Tibial nerve (tissue), 3 donors: ENCODE data around the gene SPRY4.
"Not testable (repeated sequence)": the region's sequence is repeated elsewhere in the genome, so short reads cannot be mapped to it uniquely, and the experiment has no call there.

Experiments
- POLR2A ChIP-seq, 2 donors: fragments of 450-650 bp; IDR thresholded peaks; one replicate each; pipeline ENCODE4 v1.6.1; 2017; ENCODE audit warnings: antibody characterized with exemption in 2 of 2, mild to moderate bottlenecking in 2 of 2, moderate library complexity in 2 of 2
- TF ChIP-seq, protein P1 (sequence below), 5 experiments: fragments of 200-600 bp in 3 of 5; fragments of 450-650 bp in 2 of 5; sonication (generic) in 3 of 5; IDR thresholded peaks; one replicate each; pipeline ENCODE4 v1.5.1; 2016 to 2019; ENCODE audit warnings: antibody characterized with exemption in 5 of 5, mild to moderate bottlenecking in 3 of 5, moderate library complexity in 2 of 5

DNA sequence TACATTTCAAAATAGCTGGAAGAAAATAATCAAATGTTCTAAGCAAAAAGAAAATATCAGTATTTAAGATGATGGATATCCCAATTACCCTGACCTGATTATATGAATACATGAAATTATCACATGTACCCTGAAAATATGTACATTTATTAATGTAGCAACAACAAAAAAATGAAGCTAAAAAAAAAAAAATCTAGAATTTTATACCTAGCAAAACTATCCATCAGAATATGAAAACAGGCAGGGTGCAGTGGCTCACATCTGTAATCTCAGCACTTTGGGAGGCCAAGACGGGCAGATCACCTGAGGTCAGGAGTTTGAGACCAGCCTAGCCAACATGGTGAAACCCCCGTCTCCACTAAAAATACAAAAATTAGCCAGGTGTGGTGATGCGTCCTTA, 20.1 kb upstream of the SPRY4 start:
- TF ChIP-seq, protein P1, sequence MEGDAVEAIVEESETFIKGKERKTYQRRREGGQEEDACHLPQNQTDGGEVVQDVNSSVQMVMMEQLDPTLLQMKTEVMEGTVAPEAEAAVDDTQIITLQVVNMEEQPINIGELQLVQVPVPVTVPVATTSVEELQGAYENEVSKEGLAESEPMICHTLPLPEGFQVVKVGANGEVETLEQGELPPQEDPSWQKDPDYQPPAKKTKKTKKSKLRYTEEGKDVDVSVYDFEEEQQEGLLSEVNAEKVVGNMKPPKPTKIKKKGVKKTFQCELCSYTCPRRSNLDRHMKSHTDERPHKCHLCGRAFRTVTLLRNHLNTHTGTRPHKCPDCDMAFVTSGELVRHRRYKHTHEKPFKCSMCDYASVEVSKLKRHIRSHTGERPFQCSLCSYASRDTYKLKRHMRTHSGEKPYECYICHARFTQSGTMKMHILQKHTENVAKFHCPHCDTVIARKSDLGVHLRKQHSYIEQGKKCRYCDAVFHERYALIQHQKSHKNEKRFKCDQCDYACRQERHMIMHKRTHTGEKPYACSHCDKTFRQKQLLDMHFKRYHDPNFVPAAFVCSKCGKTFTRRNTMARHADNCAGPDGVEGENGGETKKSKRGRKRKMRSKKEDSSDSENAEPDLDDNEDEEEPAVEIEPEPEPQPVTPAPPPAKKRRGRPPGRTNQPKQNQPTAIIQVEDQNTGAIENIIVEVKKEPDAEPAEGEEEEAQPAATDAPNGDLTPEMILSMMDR (IDR thresholded peaks at IDR 0.05) = not testable (repeated sequence)
- not testable (repeated sequence) for TF ChIP-seq POLR2A (IDR thresholded peaks at IDR 0.05)
